Panc1 (cell line): ENCODE measurements around the gene ADARB1. TPM values are rescaled to one million over a fixed set of nuclear protein-coding genes. Genes with fewer than 3 reads are reported as not detected.

ENCODE experiments used
- ATAC-seq: fragments of 200-7000 bp; cut with Tn5 transposase; 2 replicates; pipeline ENCODE4 v1.9.1; 2020; ENCODE audit warnings: mild to moderate bottlenecking, moderate library complexity
- BruUV-seq: library from RNA; stranded (reverse); fragments of 400-500 nt; replicated peaks from 2 replicates; lab custom pipeline; 2021; lab: Mats Ljungman, UMichigan
- CTCF ChIA-PET: fragments of 300-600 bp; sonication (Branson Sonifier 250); formaldehyde crosslinking; loops from one replicate; lab custom pipeline; 2022; ENCODE audit warnings: antibody characterized with exemption; lab: Charles Lee
- POLR2A ChIA-PET: fragments of 300-600 bp; sonication (Branson Sonifier 250); formaldehyde crosslinking; loops from one replicate; lab custom pipeline; 2022; ENCODE audit warnings: antibody characterized with exemption; lab: Charles Lee
- DNase-seq: peaks from one replicate; pipeline ENCODE4 v3.0.0-alpha.2; 2010; ENCODE audit warnings: low read depth, low spot score
- H3K27ac ChIP-seq: 2 replicates; pipeline ENCODE4 v1.5.1; 2011; ENCODE audit warnings: mild to moderate bottlenecking, low read length, inconsistent platforms
- H3K27me3 ChIP-seq: fragments of 200-500 bp; sonication (Bioruptor generic); 2 replicates; pipeline ENCODE4 v1.6.0; 2014; ENCODE audit warnings: low read length, inconsistent platforms; ENCODE audit not compliant: control insufficient read depth, insufficient read depth
- H3K36me3 ChIP-seq: fragments of 200-500 bp; sonication (Bioruptor generic); 2 replicates; pipeline ENCODE4 v1.5.1; 2014; ENCODE audit warnings: inconsistent platforms, mild to moderate bottlenecking, low read length, moderate library complexity; ENCODE audit not compliant: control insufficient read depth, insufficient read depth
- H3K4me1 ChIP-seq: 2 replicates; pipeline ENCODE4 v1.5.1; 2011; ENCODE audit warnings: inconsistent platforms, mild to moderate bottlenecking, low read length, moderate library complexity; ENCODE audit not compliant: control insufficient read depth, insufficient read depth
- H3K4me3 ChIP-seq, 2 experiments: 2 replicates each; pipeline ENCODE4 v1.5.1; 2011 to 2012; ENCODE audit warnings: low read depth in 2 of 2, low read length in 2 of 2, mild to moderate bottlenecking in 2 of 2, inconsistent platforms in 1 of 2, moderate library complexity in 1 of 2
- H3K9me3 ChIP-seq: fragments of 200-500 bp; sonication (Bioruptor generic); 2 replicates; pipeline ENCODE4 v1.5.1; 2014; ENCODE audit warnings: low read depth, mild to moderate bottlenecking, inconsistent platforms, low read length, moderate library complexity; ENCODE audit not compliant: control insufficient read depth, insufficient read depth
- POLR2AphosphoS5 ChIP-seq: IDR thresholded peaks from 2 replicates; pipeline ENCODE4 v1.6.1; 2012; ENCODE audit warnings: mild to moderate bottlenecking, low read depth, low read length, moderate library complexity
- REST ChIP-seq, 2 experiments: IDR thresholded peaks; 2 replicates each; pipeline ENCODE4 v1.6.1; 2011 to 2012; ENCODE audit warnings: low read depth in 2 of 2, control low read depth in 1 of 2, low read length in 1 of 2, mild to moderate bottlenecking in 1 of 2, moderate library complexity in 1 of 2; ENCODE audit not compliant: insufficient read depth in 1 of 2
- SIN3A ChIP-seq: IDR thresholded peaks from 2 replicates; pipeline ENCODE4 v1.6.1; 2012; ENCODE audit warnings: low read depth, mild to moderate bottlenecking, low read length, moderate library complexity, borderline replicate concordance; ENCODE audit not compliant: insufficient read depth
- TCF7L2 ChIP-seq: IDR thresholded peaks from 2 replicates; pipeline ENCODE4 v1.6.1; 2011; ENCODE audit warnings: mild to moderate bottlenecking, low read depth, low read length, inconsistent platforms
- in situ Hi-C: cut with HindIII; loops from 2 replicates; pipeline ENCODE4 v1.10.0; 2016; ENCODE audit warnings: low sequenced_read_pairs, low pct_unique_long_range_greater_than_20kb
- intact Hi-C: fragments of 100-400 bp; cut with micrococcal nuclease; formaldehyde crosslinking; loops from one replicate; pipeline ENCODE4 v1.10.0; 2022; ENCODE audit not compliant: unreplicated experiment
- total RNA-seq: library from RNA; stranded (reverse); gene quantifications from one replicate; pipeline ENCODE4 v1.2.1, GENCODE V29; 2021; ENCODE audit not compliant: unreplicated experiment
- TF ChIP-seq, protein P1 (sequence below): fragments of 450-650 bp; IDR thresholded peaks from 2 replicates; pipeline ENCODE4 v1.5.1; 2017; ENCODE audit warnings: mild to moderate bottlenecking

Gene ADARB1
- total RNA-seq, 1 experiment from 2014 or later, result 15.0 TPM

GRCh38 chr21:45154511-45155508 is 80.4 kb downstream of the ADARB1 start:
- H3K4me3 ChIP-seq, result no peak overlapping the region
- peak; percentile 72 for ATAC-seq
- POLR2A ChIA-PET, result no interaction called here
- CTCF ChIA-PET, result no interaction called here
- intact Hi-C loops (no loop called here), in situ Hi-C loops (no loop called here)
- H3K27ac ChIP-seq, result no peak overlapping the region
- H3K4me1 ChIP-seq, result no peaks in the 10 kb centered on the region
- TF ChIP-seq POLR2AphosphoS5 (no peak), SIN3A (no peak), REST (IDR thresholded peaks at IDR 0.05; ENCODE audit: insufficient read depth in 1 of 2, low read depth in 2 of 2, low read length in 1 of 2) (no peak), TCF7L2 (no peak)
- TF ChIP-seq, protein P1, sequence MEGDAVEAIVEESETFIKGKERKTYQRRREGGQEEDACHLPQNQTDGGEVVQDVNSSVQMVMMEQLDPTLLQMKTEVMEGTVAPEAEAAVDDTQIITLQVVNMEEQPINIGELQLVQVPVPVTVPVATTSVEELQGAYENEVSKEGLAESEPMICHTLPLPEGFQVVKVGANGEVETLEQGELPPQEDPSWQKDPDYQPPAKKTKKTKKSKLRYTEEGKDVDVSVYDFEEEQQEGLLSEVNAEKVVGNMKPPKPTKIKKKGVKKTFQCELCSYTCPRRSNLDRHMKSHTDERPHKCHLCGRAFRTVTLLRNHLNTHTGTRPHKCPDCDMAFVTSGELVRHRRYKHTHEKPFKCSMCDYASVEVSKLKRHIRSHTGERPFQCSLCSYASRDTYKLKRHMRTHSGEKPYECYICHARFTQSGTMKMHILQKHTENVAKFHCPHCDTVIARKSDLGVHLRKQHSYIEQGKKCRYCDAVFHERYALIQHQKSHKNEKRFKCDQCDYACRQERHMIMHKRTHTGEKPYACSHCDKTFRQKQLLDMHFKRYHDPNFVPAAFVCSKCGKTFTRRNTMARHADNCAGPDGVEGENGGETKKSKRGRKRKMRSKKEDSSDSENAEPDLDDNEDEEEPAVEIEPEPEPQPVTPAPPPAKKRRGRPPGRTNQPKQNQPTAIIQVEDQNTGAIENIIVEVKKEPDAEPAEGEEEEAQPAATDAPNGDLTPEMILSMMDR, result no peak
- no peak for DNase-seq
- no peaks in the 10 kb centered on the region for H3K27me3 ChIP-seq
- BruUV-seq, result no TSS peak
- H3K9me3 ChIP-seq, result no peaks in the 10 kb centered on the region
- no peaks in the 10 kb centered on the region for H3K36me3 ChIP-seq

DNA sequence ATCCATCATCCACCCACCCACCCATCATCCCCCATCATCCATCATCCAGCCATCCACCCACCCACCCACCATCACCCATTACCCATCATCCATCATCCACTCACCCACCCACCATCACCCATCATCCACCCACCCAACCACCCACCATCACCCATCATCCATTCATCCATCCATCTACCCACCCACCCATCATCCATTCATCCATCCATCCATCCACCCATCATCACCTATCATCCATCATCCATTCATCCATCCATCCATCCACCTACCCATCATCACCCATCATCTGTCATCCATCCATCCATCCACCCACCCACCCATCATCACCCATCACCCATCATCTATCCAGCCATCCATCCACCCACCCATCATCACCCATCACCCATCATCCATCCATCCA is 81.5 kb downstream of the ADARB1 start:
- no peak for DNase-seq
- CTCF ChIA-PET, result no interaction called here
- in situ Hi-C loops, result no loop called here
- POLR2A ChIA-PET, result no interaction called here
- no peak for TF ChIP-seq REST (IDR thresholded peaks at IDR 0.05; ENCODE audit: insufficient read depth in 1 of 2, low read depth in 2 of 2, low read length in 1 of 2)
- intact Hi-C loops, result no loop called here
- Histone ChIP-seq H3K36me3 (no peaks in the 10 kb centered on the region), H3K4me3 (no peak overlapping the region), H3K4me1 (no peaks in the 10 kb centered on the region), H3K9me3 (no peaks in the 10 kb centered on the region), H3K27me3 (no peaks in the 10 kb centered on the region), H3K27ac (no peak overlapping the region)
- no TSS peak for BruUV-seq
- ATAC-seq, result no peak
